ENCODE results near the gene CXCL12. TPM values are rescaled to one million over a fixed set of nuclear protein-coding genes. Genes with fewer than 3 reads are reported as not detected.

The CXCL12 gene
- total RNA-seq, 1 donor from 2014 or later, result 14.0 TPM

DNA sequence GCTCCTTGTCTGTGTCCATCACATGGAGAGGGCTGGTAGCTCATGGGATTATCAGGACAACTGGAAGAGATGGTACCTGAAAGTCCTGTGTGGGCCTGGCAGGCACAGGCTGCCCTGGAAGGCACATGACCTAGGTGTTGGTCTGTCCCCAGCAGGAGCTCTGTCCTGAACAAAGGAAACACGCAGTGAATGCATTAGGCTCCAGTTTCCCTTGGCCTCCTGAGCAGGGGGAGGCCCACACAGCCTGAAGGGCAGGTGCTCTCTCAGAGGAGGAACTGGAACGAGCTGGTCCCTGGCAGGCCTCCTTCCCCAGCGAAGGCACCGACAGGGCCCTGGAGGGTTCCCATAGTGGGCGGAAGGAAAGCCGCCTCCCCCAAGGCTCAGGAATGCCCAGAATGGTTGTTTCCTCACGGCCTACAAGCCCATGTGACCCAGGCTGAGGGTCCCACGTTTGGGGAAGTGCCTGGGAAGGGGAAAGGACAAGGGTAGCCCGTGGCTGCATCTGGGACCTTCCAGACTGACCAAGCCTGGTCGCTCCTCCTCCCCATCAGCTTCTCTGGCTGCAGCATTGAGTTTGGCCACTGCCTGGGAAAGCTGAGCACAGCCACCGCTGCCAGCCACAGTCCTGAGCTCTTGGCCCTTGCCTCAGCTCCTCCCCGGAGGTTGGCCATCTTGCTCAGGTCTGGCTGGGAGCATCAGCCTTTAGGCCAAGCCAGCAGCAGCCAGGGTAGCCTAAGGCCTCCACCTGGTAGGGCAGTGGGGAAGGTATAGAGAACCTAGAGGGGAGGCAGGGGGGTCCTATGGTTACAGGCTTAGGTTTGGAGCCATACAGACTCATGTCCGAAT is 21.8 kb downstream of the CXCL12 start:
- no peak for ATAC-seq

DNA sequence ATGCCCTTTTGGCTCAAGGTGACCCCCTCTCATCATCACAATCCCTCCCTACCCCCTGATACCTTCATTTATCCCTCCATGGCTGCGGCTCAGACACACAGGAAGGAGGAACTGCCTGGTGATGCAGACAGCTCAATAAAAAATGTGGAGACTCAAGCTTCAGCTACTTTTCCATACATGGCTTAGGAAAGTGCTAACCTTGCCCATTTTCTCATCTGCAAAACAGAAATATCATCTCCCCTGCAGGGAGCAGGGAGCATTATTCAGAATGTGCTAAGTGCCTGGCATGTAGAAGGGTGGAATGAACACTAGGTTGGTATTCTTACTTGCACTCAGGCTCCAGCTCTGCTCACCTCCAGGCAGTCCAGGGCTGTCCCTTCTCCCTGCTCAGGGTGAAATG is 23.8 kb downstream of the CXCL12 start:
- no peak for ATAC-seq

DNA sequence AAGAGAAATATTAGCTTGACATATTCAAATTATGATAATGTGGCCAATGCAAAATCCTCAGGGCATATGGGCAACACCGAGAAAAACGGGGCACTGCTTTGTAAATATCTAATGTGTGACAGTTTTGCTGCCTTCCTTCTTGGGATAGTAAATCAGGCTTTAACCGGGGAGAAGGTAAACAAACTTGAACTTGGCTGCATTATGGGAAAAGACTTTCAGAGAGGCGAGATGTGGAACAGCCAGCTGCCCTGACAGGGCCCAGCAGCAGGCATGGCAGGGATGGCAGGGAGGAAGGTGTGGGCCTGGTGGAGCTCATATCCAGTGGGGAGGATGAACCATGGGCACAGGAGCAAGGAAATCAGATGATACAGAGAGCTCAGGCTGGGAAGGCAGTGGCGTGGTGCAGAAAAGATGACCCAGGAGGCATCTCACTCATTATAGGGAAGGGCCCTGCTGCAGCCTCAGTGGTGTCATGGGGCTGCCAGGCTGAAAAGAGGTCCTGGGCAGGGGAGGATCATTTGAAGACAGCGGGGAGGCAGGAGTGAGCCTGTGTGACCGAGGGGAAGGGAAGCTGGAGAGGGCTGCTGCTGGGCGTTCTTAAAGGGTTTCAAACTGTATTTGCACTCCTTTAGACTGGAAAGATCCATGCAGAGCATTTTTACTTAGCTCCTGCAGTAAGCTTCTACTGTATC is 26.7 kb downstream of the CXCL12 start:
- no peak for ATAC-seq

DNA sequence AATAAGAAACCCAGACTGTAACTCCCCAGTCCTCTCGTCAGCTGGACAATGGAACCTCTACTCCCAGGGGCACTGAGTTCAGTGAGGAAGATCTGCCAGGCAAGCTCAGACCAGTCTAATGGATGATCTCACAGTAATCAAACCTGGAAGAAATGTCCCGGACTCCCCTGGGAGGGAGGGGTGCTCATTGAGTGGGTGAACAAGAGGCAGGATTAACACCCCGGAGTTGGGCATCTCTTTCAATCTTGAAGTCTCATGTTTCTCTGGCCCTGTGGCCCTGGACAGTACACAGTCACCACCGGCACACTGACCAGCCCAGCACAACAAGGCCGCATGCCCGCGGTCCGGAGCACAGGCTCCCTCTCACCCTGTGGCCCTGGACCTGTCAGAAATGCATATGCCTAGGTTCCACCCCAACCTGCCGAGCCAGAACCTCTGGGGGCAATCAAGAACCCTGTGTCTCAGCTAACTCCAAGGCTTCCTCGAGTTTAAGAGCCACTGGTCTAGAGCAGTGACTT is 27.8 kb downstream of the CXCL12 start:
- no peak for ATAC-seq

DNA sequence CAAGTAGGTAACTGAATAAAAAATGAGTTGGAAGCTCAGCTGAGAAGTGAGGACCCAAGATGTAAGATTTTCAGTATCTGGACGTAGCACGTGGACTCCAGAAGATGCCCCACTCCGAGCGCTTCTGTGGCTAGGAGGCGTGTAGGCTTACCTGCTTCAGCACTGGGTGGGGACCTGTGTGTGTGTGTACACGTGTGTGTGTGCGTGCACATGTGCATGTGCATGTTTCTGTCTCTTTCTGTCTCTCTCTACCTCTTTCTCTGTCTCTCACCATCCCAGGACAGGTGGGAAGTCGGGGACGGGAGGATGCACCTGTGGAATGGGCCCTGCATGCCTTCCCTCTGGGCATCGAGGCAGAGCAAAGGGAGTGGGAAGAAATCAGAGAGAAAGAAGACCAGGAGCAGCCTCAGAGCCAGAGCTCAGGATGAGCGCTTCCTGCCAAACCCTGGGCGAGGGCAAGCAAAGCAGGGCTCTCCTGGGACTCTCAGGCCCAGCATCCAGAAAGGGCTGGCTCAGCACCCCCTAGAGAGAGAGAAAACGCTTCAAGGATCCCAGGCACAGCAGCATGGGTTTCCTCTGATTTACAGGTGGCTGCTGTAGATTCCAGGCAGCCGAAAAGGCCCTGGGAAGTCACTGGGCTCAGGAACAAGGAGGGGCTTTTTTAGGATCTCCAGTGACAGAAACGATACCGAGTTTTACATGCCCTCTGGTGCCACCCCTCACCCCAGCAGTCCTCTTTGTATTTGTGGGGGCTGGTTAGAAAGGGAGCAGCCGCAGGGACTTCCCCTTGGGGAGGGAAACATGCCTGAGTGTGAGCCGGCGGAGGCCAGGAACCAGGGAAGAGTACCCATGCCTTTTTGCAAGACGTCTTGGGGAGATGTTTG is 28.5 kb downstream of the CXCL12 start:
- ATAC-seq, result no peak

DNA sequence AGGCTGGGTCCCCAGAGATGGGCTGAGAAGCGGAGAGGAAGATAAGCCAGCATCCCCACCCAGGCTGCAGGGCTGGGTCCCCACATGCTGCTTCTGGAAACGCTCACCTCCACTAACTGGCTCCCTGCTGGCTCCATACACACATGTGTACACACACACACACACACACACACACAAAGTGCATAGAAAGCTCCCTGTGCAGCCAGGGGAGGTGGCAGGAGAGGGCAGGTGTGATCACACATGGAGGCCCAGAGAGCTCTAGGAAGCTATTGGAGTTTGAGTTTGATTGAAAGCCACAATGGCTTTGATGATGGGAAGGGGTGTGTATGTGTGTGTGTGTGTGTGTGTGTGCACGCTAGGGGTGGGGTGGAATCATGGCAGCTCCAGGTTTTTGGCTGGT is 29.3 kb downstream of the CXCL12 start:
- no peak for ATAC-seq

DNA sequence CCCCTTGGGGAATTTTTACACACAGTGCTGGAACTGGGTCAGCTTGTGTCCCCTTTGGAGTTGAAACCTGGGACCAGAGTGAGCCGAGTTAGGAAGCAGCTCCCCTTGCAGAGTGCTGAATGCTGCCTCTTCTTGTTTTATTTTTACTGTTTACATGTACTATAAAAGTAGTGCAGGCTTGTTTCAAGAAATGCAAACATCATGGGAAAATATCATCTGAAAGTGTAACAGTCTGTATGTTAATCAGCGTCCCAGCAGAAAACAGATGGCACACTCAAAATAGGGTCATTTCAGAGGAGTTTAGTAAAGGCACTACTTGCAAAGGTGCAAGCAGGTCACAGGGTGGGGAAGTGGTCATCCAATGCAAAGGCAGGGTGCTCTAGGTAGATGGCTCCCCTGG is 30.1 kb downstream of the CXCL12 start:
- ATAC-seq, result no peak

DNA sequence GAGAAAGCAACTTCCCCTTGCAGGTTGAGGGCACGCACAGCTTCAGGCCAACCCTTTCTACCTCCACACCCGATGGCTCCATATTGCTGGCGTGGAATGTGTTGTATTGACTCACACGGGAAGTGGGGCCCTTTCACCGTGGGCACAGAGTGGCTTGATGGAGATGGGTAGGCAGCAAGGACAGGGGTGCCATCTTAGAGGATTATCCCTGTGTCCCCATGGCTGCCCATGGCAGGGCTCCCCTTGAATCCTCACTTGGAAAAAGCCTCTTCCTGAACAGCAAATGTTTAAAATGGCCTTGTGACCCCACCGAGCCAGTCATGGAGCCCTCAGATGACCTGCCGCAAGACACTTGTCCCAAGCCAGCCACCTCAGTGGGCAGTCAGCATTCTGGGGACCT is 31.2 kb downstream of the CXCL12 start:
- ATAC-seq, result no peak

DNA sequence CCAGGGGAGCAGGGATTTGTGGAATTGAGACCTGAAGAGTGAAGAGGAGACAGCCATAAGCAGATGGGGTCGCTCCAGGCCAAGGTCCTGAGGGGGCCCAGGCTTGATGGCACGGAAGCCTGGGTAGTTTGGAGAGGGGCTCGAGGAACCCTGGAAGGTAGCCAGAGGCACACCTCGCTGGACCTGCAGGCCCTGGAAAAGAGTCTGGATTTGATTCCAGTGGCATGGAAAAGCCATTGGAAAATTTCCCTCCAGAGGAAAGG is 31.8 kb downstream of the CXCL12 start:
- ATAC-seq, result no peak

DNA sequence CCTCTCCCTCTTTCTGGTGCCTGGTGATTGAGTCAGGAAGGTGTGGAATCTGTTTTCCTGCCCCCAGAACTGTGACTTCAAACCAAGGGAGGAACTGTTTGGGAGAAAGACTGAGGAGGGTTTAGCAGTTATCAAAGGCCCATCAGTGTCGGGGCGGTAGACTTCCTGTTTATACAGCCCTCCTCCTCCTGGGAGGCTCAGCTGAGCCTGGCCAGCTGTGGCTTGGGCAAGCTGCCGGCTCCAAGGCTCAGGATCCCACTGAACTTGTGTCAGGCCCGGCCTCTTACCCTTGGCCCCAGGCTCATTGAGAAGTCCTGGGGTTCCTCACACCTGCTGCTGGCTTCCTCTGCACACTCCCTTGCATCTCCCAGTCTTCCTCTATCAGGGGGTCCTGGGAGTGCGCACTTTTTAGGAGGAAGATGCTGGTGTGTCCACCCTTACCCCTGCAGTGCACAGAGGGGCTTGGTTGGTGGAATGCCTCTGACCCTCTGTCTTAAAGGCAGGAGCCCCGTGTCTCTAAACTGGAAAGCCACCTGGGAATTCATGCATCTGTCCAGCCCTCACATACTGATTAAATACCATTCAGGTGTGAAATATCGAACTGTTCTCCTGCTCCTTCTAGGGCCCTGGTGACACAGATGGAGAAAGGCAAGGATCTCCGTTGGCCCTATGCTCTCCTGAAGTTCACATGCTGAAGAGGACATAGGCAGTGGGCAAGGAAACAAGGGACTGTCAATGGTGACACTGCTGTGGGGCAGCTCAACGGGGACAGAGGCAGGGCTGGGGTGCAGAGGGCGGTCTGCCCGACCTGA is 32.4 kb downstream of the CXCL12 start:
- ATAC-seq, result no peak

DNA sequence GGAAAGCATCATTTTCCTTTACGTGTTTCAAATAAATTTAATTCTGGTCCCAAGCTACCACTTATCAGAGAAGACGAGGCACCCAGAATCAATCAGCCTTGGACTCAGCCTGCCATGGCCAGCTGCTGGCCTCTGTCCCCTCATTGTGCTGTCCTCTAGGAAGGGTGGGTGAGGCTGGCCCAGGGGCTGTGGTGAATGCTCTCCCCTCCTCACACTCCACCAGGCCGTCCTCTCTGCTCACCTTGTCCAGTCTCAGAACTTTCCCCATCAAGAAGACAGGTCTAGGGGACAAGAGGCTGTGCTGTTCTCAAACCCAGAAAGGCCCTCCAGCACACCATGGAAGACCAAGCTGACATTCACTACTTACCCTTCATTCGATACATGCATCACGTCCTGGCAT is 36.4 kb downstream of the CXCL12 start:
- no peak for ATAC-seq

DNA sequence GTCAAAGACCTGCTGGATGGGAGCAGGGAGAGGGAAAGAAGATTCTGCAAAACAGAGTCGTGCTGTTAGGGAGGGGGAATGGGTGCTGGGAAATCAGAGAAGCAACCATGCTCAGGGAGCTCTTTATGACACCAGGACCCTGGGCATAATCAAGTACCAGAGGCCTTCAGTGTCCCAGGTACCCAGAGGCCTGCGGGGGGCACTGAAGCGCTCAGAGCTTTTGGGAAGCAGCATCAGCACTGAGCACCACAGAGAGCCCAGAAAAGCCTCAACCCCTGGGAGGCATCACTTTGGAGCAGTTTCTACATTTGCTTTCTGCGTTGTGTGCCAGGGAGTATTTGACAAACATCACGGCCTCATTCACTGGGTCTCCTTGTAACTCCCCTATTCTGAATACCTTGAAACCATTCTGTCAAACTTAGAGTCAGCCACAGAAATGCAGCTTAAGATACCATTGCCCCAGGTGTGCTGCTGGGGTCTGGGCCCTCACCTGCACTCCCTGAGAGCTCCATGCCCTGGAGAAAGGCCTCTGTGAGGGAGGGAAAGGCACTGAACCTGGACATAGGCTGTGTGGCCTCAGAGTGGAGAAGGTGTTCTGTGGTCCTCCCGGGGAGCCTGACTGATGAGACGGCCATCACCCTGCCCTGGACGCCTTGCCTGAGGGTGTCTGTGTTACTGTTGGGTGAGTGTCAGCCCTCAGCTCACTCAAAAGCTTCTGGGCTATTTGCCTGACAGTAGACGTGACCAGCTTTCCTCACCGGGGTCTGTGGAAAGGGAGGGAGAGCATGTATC is 37.1 kb downstream of the CXCL12 start:
- ATAC-seq, result no peak

DNA sequence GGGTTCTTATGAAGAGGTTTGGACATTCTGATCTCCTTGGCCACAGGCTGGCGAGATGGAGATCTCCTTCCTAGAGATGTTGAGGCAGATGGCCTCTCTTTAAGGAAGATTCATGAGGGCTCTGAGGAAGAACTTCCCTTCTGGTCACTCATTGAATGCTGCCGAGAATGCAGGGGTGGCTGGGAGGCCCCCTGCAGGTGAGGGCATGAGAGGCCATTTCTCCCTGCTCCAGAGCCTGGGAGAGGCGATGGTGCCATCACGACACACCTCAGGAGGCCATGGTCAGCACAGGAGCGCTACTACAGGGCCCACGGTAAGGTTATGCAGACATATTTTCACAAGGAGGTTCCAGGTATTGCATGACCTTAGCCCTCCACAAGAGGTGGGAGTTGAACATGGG is 40.2 kb downstream of the CXCL12 start:
- ATAC-seq, result no peak

DNA sequence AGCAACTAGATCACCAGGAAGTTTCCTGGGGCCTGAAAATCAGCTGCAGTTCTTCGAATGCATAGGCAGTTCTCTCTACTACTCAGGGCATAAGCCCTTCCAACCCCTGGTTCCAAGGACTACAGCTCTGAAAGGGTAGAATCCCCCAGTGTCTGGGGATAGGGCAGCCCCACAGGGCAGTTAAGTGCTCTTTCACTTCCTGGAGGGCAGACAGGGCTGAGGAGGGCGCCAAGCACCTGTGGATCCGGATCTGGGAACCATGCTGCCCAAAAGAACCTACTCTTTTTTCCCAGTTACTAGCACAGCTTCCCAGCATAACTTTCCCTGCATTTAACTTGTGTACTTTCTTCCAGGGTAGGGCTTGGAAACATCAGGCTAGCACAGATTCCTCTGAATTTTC is 41.1 kb downstream of the CXCL12 start:
- ATAC-seq, result no peak

DNA sequence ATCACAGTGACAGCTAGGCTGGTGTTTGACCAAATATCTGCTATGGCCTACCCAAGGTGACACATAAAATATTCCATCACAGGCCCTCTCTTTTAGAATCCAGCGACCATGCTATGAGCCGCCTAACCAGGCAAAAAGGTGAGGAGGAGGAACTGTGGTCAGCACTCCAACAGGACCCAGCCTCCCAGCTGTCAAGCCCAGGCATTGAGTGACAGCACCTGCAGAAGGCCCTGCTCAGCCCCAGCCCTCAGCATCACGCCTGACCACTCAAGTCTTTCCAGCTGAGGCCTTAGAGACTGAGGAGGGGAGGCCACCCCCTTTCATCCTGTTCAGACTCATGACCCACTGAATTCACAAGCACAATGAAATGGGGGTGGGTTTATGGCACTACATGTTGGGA is 43.0 kb downstream of the CXCL12 start:
- no peak for ATAC-seq

DNA sequence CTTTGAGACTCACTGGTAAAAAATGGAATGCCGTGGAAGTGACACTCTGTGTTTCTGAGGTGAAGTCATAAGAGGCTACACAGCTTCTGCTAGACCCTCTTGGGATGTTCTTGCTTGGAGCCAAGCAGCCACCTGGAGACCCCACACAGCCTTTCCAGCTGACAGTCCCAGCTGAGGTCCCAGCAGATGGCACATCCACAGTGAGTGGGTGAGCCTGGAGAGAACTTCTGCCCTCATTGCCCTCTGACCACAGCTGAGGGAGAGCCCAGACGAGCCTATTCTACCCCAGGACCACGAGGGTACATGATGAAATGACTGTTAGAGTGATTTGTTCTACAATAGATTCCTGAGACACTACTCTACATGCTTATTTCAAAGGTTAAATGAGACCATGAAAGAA is 44.3 kb downstream of the CXCL12 start:
- ATAC-seq, result no peak

DNA sequence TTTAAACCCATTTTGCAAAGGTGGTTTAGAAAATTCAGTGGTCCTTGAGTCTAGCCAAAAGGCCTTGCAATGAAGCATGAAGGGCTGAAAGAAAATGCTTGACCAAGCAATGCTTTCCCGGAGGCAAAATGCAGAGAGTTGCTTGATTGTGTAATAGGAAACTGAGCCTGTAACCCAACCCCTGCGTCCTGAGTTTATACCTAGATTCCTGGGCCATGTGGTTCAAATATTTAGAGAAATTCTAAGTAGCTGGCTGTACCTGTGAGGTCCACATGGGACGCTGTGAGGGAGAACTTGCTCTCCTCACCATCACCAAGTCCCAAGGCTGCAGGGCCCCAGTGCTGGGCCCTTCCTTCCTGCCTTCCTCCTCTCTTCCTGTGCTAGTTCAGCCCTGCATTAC is 45.7 kb downstream of the CXCL12 start:
- ATAC-seq, result no peak

DNA sequence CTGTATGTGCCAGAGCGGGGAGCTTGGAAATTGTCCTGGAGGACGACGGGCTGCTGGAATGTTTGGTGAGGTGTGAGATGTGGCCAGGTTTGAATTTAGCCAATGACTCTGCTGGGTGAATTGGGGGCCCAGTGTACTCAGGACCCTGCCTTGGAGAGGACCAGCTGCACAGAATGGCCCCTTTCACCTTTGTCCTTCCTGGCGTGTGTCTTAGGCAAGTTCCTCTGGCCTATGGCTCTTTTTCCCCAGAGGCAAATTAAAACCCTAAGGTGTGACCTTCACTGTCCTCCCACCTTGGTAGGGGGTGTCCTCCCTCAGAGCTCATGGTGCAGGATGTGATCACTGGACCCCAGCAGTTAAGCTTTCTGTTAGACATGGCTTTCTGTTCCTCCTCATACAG is 47.8 kb downstream of the CXCL12 start:
- no peak for ATAC-seq

DNA sequence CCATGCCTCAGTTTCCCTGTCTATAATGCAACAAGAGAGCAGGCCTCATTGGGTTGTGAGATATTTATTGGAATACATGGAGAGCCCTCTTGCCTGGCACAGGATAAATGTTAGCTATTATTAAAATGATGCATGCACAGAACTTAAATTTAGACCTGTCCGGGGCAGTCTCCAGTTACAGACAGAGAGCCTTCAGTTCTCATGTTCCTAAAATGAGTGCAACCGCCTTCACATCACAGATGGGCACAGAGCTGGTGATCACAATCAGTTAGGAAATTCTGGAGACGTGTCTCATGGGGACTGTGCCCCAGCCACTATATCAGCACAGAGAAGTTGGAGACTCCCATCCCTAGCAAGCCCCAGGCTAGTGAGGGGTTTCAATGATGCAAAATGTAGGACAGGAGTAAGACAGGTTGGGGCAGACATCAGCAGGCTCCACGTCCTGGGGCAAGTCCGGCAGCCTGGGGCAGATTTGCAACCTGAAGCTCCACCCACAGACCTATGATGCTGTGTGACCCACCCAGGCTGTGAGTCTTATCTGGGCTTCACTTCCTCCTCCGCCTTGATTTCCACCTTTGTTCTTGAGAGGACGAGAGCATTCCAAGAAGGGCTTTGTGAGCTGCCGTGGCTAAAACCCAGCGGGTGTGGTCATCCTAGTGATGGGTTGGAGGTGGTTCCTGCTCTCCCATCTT is 49.4 kb downstream of the CXCL12 start:
- no peak for ATAC-seq

DNA sequence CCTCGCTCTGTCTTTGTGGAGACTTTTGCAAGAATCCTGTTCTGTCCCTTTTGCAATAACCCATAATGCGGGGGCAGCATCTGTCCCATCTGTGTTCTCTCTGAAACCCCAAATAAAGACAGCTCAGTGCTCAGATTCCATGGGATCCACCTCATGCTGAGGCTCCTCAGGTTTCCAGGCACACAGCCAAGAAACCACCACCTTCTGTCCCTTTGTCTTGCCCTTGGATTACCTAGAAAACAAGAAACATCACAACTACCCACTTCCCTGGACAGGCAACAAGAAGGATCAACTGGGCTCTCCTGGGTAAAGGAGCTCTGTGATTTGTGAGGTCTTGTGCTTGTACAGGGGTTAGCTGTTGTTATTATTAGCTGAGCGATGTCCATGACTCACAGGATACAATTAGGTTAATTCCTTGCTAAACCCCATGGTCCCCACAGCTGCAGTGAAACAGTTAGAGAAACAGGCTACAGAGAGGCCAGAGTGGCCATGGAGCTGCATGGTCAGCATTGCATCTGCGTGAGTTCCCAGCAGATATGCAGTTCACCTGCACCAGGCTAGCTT is 50.2 kb downstream of the CXCL12 start:
- no peak for ATAC-seq

DNA sequence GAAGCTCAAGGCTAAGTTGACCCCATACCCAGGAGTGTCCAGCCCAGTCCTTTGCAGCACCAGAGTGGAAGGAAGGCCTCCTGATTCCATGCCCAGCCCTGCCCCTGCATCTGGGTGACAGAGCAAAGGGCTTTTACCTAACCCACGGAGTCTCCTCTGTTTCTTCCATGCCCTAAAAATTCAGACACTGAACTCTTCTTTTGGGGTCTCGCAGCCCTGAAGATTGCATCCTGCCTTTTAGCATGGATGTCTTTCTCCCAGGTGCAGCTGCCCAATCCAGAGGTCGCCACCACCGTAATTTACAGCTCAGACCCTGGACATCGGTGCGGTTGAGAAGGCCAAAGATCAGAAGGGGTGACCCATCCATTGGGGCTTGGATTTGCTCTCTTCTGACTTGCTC is 50.8 kb downstream of the CXCL12 start:
- no peak for ATAC-seq
